Stimulated activated naive B cell treated with anti-CD40 and anti-IgM and Interleukin-4, amounts not matched to agents 10 μg/mL and 1 μg/mL and 100 μg/mL, for 72 hours (primary cell): ENCODE measurements around the gene EXT2.

Experiments used
- ATAC-seq, 2 donors: fragments of 150-1000 bp; cut with Tn5 transposase; replicated peaks; 2 replicates each; pipeline ENCODE4 v1.10.0; 2021; ENCODE audit warnings: moderate library complexity in 1 of 2
- DNase-seq: peaks from one replicate; pipeline ENCODE4 v3.0.0; 2021
- H3K27ac Mint-ChIP-seq: one replicate; pipeline ENCODE4 v1.8.0; 2022; ENCODE audit warnings: mild to moderate bottlenecking, mixed read lengths
- H3K27me3 Mint-ChIP-seq, 2 donors: one replicate each; pipeline ENCODE4 v1.8.0; 2022; ENCODE audit warnings: mixed read lengths in 2 of 2
- H3K36me3 Mint-ChIP-seq, 2 donors: one replicate each; pipeline ENCODE4 v1.8.0; 2022; ENCODE audit warnings: mixed read lengths in 2 of 2, mild to moderate bottlenecking in 1 of 2
- H3K4me1 Mint-ChIP-seq, 2 donors: one replicate each; pipeline ENCODE4 v1.8.0; 2022; ENCODE audit warnings: mixed read lengths in 2 of 2, mild to moderate bottlenecking in 1 of 2
- H3K4me3 Mint-ChIP-seq, 2 donors: one replicate each; pipeline ENCODE4 v1.8.0; 2022; ENCODE audit warnings: mild to moderate bottlenecking in 2 of 2, mixed read lengths in 2 of 2, moderate library complexity in 1 of 2
- H3K9me3 Mint-ChIP-seq, 2 donors: one replicate each; pipeline ENCODE4 v1.8.0; 2022; ENCODE audit warnings: mixed read lengths in 2 of 2, mild to moderate bottlenecking in 1 of 2

The EXT2 gene

GRCh38 chr11:44133335-44133946, 38.0 kb downstream of the EXT2 start:
- DNase-seq (no peak), ATAC-seq (no peak)
- Mint-ChIP-seq H3K4me1 (peaks cover 0 to 2% of the 10 kb centered on the region in 2 donors), H3K27ac (no peak overlapping the region), H3K36me3 (peaks cover 42 to 51% of the 10 kb centered on the region in 2 donors), H3K4me3 (no peak overlapping the region), H3K27me3 (no peaks in the 10 kb centered on the region), H3K9me3 (no peaks in the 10 kb centered on the region)

- Mint-ChIP-seq H3K9me3 (no peaks in the 10 kb centered on the region), H3K4me3 (no peak overlapping the region), H3K4me1 (peaks cover 0 to 2% of the 10 kb centered on the region in 2 donors), H3K27ac (no peak overlapping the region), H3K36me3 (peaks cover 38 to 51% of the 10 kb centered on the region in 2 donors), H3K27me3 (no peaks in the 10 kb centered on the region)
- ATAC-seq, result no peak
- DNase-seq, result no peak
Measured at GRCh38 chr11:44134625-44135024, 39.1 kb downstream of the EXT2 start.

GRCh38 chr11:44136176-44136945, 40.9 kb downstream of the EXT2 start:
- Mint-ChIP-seq H3K27ac (no peak overlapping the region), H3K36me3 (peaks cover 28 to 40% of the 10 kb centered on the region in 2 donors), H3K27me3 (no peaks in the 10 kb centered on the region), H3K4me3 (no peak overlapping the region), H3K4me1 (peaks cover 0 to 2% of the 10 kb centered on the region in 2 donors), H3K9me3 (no peaks in the 10 kb centered on the region)
- DNase-seq (no peak), ATAC-seq (no peak)

GRCh38 chr11:44137057-44137456, 41.6 kb downstream of the EXT2 start:
- Mint-ChIP-seq H3K4me1 (peaks cover 0 to 2% of the 10 kb centered on the region in 2 donors), H3K27ac (no peak overlapping the region), H3K4me3 (no peak overlapping the region), H3K27me3 (no peaks in the 10 kb centered on the region), H3K36me3 (peaks cover 27 to 37% of the 10 kb centered on the region in 2 donors), H3K9me3 (no peaks in the 10 kb centered on the region)
- ATAC-seq (no peak), DNase-seq (no peak)

GRCh38 chr11:44138286-44138685, 42.8 kb downstream of the EXT2 start:
- no peaks in the 10 kb centered on the region for H3K9me3 Mint-ChIP-seq
- DNase-seq, result no peak
- no peak overlapping the region for H3K27ac Mint-ChIP-seq

GRCh38 chr11:44138980-44139379, 43.5 kb downstream of the EXT2 start:
- DNase-seq (no peak), ATAC-seq (no peak)
- no peaks in the 10 kb centered on the region for H3K4me1 Mint-ChIP-seq
- no peak overlapping the region for H3K27ac Mint-ChIP-seq
- H3K4me3 Mint-ChIP-seq, result no peak overlapping the region
- peaks cover 21 to 33% of the 10 kb centered on the region in 2 donors for H3K36me3 Mint-ChIP-seq
- no peaks in the 10 kb centered on the region for H3K27me3 Mint-ChIP-seq
- H3K9me3 Mint-ChIP-seq, result no peaks in the 10 kb centered on the region

More at GRCh38 chr11:44138286-44138685, 42.8 kb downstream of the EXT2 start:
- peaks cover 22 to 32% of the 10 kb centered on the region in 2 donors for H3K36me3 Mint-ChIP-seq
- H3K4me1 Mint-ChIP-seq, result no peaks in the 10 kb centered on the region
- no peak overlapping the region for H3K4me3 Mint-ChIP-seq
- H3K27me3 Mint-ChIP-seq, result no peaks in the 10 kb centered on the region
- ATAC-seq, result no peak

GRCh38 chr11:44139565-44140330, 44.3 kb downstream of the EXT2 start:
- ATAC-seq (no peak), DNase-seq (no peak)
- H3K27ac Mint-ChIP-seq, result no peak overlapping the region
- H3K4me3 Mint-ChIP-seq, result no peak overlapping the region
- no peaks in the 10 kb centered on the region for H3K4me1 Mint-ChIP-seq
- H3K27me3 Mint-ChIP-seq, result no peaks in the 10 kb centered on the region
- no peaks in the 10 kb centered on the region for H3K9me3 Mint-ChIP-seq
- H3K36me3 Mint-ChIP-seq, result peaks cover 15 to 31% of the 10 kb centered on the region in 2 donors

- Mint-ChIP-seq H3K4me3 (no peak overlapping the region), H3K36me3 (peaks cover 16 to 35% of the 10 kb centered on the region in 2 donors)
Measured at GRCh38 chr11:44140372-44140771, 44.9 kb downstream of the EXT2 start.

GRCh38 chr11:44140805-44141204, 45.3 kb downstream of the EXT2 start:
- Mint-ChIP-seq H3K27me3 (no peaks in the 10 kb centered on the region), H3K4me3 (no peak overlapping the region), H3K36me3 (peaks cover 16 to 39% of the 10 kb centered on the region in 2 donors), H3K9me3 (no peaks in the 10 kb centered on the region), H3K27ac (no peak overlapping the region), H3K4me1 (no peaks in the 10 kb centered on the region)
- ATAC-seq, result no peak
- no peak for DNase-seq

More at GRCh38 chr11:44140372-44140771, 44.9 kb downstream of the EXT2 start:
- ATAC-seq (no peak), DNase-seq (no peak)
- Mint-ChIP-seq H3K27me3 (no peaks in the 10 kb centered on the region), H3K27ac (no peak overlapping the region), H3K4me1 (no peaks in the 10 kb centered on the region), H3K9me3 (no peaks in the 10 kb centered on the region)

- H3K27me3 Mint-ChIP-seq, result no peaks in the 10 kb centered on the region
- H3K9me3 Mint-ChIP-seq, result no peaks in the 10 kb centered on the region
- no peak overlapping the region for H3K27ac Mint-ChIP-seq
- peaks cover 23 to 47% of the 10 kb centered on the region in 2 donors for H3K36me3 Mint-ChIP-seq
- no peak for DNase-seq
- no peaks in the 10 kb centered on the region for H3K4me1 Mint-ChIP-seq
- no peak for ATAC-seq
- H3K4me3 Mint-ChIP-seq, result no peak overlapping the region
Measured at GRCh38 chr11:44143987-44144909, 48.8 kb downstream of the EXT2 start.

GRCh38 chr11:44145011-44145775, 49.7 kb downstream of the EXT2 start:
- H3K4me3 Mint-ChIP-seq, result no peak overlapping the region

GRCh38 chr11:44146931-44147330, 51.5 kb downstream of the EXT2 start:
- Mint-ChIP-seq H3K36me3 (peaks cover 39 to 69% of the 10 kb centered on the region in 2 donors), H3K27ac (no peak overlapping the region), H3K27me3 (no peaks in the 10 kb centered on the region), H3K4me1 (no peaks in the 10 kb centered on the region), H3K9me3 (peaks cover 5 to 6% of the 10 kb centered on the region in 2 donors), H3K4me3 (no peak overlapping the region)
- DNase-seq (no peak), ATAC-seq (no peak)

More at GRCh38 chr11:44145011-44145775, 49.7 kb downstream of the EXT2 start:
- Mint-ChIP-seq H3K4me1 (no peaks in the 10 kb centered on the region), H3K27me3 (no peaks in the 10 kb centered on the region), H3K27ac (no peak overlapping the region), H3K9me3 (no peaks in the 10 kb centered on the region), H3K36me3 (peaks cover 26 to 52% of the 10 kb centered on the region in 2 donors)
- ATAC-seq (no peak), DNase-seq (no peak)

GRCh38 chr11:44147751-44148150, 52.3 kb downstream of the EXT2 start:
- peaks cover 46 to 76% of the 10 kb centered on the region in 2 donors for H3K36me3 Mint-ChIP-seq
- ATAC-seq (no peak), DNase-seq (no peak)
- no peaks in the 10 kb centered on the region for H3K27me3 Mint-ChIP-seq
- no peaks in the 10 kb centered on the region for H3K4me1 Mint-ChIP-seq
- H3K9me3 Mint-ChIP-seq, result peaks cover 6 to 8% of the 10 kb centered on the region in 2 donors
- H3K27ac Mint-ChIP-seq, result no peak overlapping the region
- H3K4me3 Mint-ChIP-seq, result no peak overlapping the region
